Femur (tissue), 1 donor: ENCODE data around the gene RFPL4AL1.
A peak's percentile ranks its signal among the peaks of the same experiment; 100 is the strongest.
"Not testable (repeated sequence)": the region's sequence is repeated elsewhere in the genome, so short reads cannot be mapped to it uniquely, and the experiment has no call there.

ENCODE experiments used
- DNase-seq: peaks from one replicate; pipeline ENCODE4 v3.0.0-alpha.2; 2017

Gene RFPL4AL1

DNA sequence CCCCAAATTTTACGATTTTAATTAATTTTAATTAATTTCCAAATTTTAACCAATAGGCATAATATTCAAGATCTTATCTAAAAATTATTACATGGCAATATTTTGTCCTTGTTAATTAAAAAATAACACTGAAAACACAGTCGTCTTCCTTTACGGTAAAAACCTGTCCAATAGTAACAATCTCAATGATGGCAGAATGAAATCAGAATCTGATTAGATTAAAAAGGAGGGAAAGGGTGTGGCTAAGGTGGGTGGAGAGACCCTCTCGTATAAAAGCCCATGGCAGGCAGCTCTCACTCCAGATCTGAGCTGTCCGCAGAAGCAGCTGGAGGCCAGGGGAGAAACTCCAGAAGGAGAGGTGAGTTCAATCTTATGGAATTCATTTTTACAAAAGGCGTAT is at the start of gene RFPL4AL1:
Gene RFPL4AL1, plus strand, starts transcription at position 301 of the 400 bp plus-strand sequence. CDS start 2,687 bp downstream, outside the sequence.
- not testable (repeated sequence) for DNase-seq

GRCh38 chr19:55720214-55720746 is 48.6 kb upstream of the RFPL4AL1 start:
- no peak for DNase-seq

DNA sequence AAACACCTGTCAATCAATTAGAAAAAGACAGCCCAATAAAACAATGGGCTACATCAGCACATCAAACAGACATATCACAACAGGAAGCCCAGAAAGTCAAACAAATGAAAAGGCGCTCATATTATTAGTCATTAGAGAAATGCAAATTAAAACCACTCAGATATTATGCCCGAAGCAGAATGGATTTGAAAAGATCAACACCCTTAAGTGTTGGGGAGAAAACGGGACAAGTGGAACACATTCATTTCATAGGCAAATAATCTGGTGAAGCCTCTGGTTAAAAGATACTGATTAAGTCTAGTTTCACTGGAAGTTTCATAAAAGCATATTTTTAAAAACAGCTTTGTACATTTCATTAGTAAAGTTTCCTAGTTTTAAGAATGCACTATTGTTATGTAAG is 48.1 kb upstream of the RFPL4AL1 start:
- DNase-seq = no peak

DNA sequence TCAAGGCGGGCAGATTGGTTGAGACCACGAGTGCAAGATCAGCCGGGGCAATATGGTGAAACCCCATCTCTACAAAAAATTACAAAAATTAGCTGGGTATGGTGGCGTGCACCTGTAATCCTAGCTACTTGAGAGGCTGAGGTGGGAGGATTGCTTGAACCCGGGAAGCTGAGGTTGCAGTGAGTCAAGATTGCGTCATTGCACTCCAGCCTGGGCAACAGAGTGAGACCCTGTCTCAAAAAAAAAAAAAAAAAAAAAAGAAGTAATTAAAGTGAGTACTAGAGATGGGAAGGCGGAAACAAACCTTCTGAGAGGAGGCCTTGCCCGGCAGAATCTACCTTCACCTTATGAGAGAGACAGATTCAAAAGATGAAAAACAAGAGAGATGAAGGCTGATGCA is 45.4 kb upstream of the RFPL4AL1 start:
- no peak for DNase-seq

- DNase-seq = not testable (repeated sequence)
Observed at GRCh38 chr19:55730378-55730777, 38.5 kb upstream of the RFPL4AL1 start.

- DNase-seq = no peak
Observed at GRCh38 chr19:55738302-55738701, 30.6 kb upstream of the RFPL4AL1 start, which contains the start of gene NLRP9. Gene NLRP9, minus strand, starts transcription at chr19:55738402. Its CDS starts 28 bp downstream, at chr19:55738374.

- no peak for DNase-seq
Observed at GRCh38 chr19:55750715-55751114, 18.2 kb upstream of the RFPL4AL1 start.

- DNase-seq = no peak
Observed at GRCh38 chr19:55753401-55753800, 15.5 kb upstream of the RFPL4AL1 start.

DNA sequence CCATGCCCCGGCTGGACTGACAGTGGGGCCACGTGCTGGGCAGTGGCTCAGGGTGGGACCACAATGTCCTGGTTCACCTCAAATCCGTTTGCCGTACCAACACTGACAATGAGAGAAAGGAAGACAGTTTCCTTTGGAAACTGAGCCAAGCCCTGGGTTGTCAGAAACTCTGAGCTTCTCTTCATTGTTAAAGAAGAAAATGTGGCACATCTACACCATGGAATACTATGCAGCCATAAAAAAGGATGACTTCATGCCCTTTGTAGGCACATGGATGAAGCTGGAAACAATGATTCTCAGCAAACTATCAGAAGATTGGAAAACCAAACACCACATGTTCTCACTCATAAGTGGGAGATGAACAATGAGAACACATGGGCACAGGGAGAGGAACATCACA is 12.1 kb upstream of the RFPL4AL1 start:
- not testable (repeated sequence) for DNase-seq

- DNase-seq = not testable (repeated sequence)
Observed at GRCh38 chr19:55758797-55759196, 10.1 kb upstream of the RFPL4AL1 start, which contains the start of gene RFPL4A. Gene RFPL4A, plus strand, starts transcription at chr19:55759097. Its CDS starts 2,704 bp downstream, at chr19:55761801.

DNA sequence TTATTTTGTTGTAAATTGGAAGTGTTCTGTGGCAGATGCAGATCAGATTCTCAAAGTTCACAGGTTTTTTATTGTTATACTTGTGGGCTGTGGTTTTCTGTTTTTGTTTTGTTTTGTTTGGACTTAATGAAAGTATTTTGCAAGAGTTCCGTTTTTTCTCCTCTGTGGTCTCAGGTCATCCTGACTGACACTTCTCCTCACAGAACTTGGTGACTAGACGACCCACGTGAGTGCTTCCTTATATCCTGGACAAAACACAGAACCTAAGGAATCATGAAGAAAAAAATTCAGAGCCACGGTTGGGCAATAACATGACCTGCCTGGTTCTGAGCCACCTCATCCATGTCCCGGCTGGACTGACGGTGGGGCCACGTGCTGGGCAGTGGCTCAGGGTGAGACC is 2.5 kb upstream of the RFPL4AL1 start:
- DNase-seq = no peak

GRCh38 chr19:55769632-55770031 is 714 bp downstream of the RFPL4AL1 start:
- DNase-seq = not testable (repeated sequence)

DNA sequence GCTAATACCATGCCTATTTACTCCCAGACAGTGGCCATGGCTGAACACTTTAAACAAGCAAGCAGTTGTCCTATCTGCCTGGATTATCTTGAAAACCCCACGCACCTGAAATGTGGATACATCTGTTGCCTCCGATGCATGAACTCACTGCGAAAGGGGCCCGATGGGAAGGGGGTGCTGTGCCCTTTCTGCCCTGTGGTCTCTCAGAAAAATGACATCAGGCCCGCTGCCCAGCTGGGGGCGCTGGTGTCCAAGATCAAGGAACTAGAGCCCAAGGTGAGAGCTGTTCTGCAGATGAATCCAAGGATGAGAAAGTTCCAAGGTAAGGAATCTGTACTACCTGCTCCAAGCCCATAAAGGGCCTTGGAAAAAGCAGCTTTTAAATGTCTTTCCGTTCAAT is 8.6 kb downstream of the RFPL4AL1 start:
- DNase-seq = no peak

DNA sequence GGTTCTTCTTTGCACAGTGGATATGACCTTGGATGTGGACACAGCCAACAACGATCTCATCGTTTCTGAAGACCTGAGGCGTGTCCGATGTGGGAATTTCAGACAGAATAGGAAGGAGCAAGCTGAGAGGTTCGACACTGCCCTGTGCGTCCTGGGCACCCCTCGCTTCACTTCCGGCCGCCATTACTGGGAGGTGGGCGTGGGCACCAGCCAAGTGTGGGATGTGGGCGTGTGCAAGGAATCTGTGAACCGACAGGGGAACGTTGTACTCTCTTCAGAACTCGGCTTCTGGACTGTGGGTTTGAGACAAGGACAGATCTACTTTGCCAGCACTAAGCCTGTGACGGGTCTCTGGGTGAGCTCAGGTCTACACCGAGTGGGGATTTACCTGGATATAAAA is 9.4 kb downstream of the RFPL4AL1 start:
- DNase-seq = no peak

- DNase-seq = no peak
Observed at GRCh38 chr19:55781112-55781511, 12.2 kb downstream of the RFPL4AL1 start.

DNA sequence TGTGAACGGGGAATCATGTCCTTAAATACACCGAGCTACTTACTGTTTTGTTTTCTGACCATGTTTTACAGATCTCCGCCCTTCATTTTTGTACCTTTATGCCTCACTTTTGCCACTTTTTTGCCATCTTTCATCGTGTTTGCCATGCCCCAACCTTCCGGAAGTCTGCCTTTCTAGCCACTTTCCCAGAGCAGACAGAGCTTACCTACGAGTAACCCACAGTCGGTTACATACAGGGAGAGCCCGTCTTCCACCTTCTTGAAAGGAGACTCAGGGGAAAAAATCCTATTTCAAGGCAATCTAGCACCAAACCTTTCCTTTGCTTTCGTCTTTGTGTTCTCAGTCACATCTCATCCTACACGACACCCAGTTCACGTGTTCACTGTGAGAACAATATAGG is 26.1 kb downstream of the RFPL4AL1 start:
- no peak for DNase-seq

- no peak for DNase-seq
Observed at GRCh38 chr19:55801416-55801815, 32.5 kb downstream of the RFPL4AL1 start.

DNA sequence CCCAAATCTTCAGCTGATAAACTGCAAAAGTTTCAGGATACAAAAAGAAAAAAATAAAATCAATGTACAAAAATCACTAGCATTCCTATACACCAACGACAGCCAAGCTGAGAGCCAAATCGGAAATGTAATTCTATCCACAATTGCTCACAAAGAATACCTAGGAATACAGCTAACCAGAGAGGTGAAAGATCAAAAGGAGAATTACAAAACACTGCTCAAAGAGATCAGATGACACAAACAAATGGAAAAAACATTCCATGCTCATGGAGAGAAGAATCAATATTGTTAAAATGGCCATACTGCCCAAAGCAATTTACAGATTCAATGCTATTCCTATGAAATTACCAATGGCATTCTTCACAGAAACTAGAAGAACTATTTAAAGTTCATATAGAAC is 33.4 kb downstream of the RFPL4AL1 start:
- no peak for DNase-seq

DNA sequence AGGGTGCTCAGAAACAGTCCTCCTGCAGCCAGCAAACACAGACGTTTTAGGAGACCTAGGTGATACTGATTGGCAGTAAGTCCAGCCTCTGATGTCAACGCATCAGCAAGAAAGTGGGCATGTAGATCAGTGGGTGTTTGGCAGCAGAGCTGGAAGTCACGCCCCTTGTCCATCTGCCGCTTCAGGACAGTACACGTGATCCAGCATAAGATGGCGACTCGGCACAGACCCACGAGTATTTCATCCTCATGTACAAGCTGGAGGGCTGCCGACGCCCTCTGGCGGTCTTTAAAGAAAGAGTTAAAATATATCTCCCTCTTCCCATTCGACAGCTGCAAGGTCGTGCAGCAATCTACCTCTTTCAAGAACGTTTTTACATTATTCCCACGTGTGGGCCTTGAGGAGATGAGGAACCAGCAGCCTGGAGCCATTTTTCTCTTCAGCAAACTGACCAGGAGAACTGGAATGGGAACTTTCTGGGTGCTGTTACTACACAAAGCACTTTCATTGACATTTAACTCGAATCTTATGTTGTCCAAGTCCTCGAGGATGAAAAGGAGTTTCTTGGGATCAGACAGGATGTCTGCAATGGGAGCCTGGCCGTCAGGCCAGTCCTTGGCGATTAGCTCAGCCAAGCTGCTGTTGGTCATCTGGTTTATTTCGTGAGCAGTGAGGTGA is 40.6 kb downstream of the RFPL4AL1 start:
- peak; percentile 16 for DNase-seq

GRCh38 chr19:55811340-55811739 is 42.4 kb downstream of the RFPL4AL1 start:
- no peak for DNase-seq

- no peak for DNase-seq
Observed at GRCh38 chr19:55812449-55812848, 43.5 kb downstream of the RFPL4AL1 start.

DNA sequence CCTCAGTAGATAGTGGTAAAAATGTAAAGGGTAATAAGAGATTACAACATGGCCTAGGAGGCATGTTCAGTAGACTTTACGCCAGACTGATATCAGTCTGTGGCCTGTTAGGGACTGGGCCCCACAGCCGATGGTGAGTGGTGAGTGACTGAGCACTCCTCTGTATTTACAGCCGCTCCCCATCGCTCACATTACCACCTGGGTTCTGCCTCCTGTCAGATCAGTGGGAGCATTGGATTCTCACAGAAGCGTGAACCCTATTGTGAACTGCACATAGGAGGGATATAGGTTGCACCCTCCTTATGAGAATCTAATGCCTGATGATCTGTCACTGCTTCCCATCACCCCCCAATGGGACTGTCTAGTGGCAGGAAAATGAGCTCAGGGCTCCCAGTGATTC is 45.0 kb downstream of the RFPL4AL1 start:
- no peak for DNase-seq

- no peak for DNase-seq
Observed at GRCh38 chr19:55820037-55820436, 51.1 kb downstream of the RFPL4AL1 start.
